ENCODE measurements around the gene MPP4. TPM values are rescaled to one million over a fixed set of nuclear protein-coding genes. Genes with fewer than 3 reads are reported as not detected.

Gene MPP4
- total and polyA plus RNA-seq, 2 of the 13 experiments (the other 11 are each of a cell fraction or from before 2014, with no cell fraction given): not detected

- in situ Hi-C loops (cut with HindIII; ENCODE audit: extremely low pct_ligation_motif_present, low pct_unique_long_range_greater_than_20kb) (no loop called here), intact Hi-C loops (cut with micrococcal nuclease; ENCODE audit: unreplicated experiment) (no loop called here)
- POLR2A ChIA-PET: no interaction called here
- Histone ChIP-seq H3K9ac (ENCODE audit: insufficient read depth, low read depth, low read length) (no peak overlapping the region), H3K36me3 (replicated peaks in 1 of 2; ENCODE audit: control insufficient read depth in 1 of 2, insufficient read depth in 2 of 2, low read length in 2 of 2) (peaks cover 4 to 31% of the 10 kb centered on the region in 2 experiments), H3K27ac (ENCODE audit: extremely low read length, insufficient read depth, low read length) (no peak overlapping the region), H3K79me2 (ENCODE audit: insufficient read depth, low read length) (no peaks in the 10 kb centered on the region), H4K20me1 (ENCODE audit: insufficient read depth, low read length) (no peaks in the 10 kb centered on the region), H3K4me2 (ENCODE audit: low read depth, low read length) (no peak overlapping the region), H3K4me1 (ENCODE audit: insufficient read depth, low read length) (no peaks in the 10 kb centered on the region), H3K9me3 (ENCODE audit: low read length) (no peaks in the 10 kb centered on the region), H3K4me3 (replicated peaks in 1 of 3; ENCODE audit: insufficient read depth in 1 of 3, low read depth in 2 of 3, low read length in 3 of 3) (no peak overlapping the region), H3K27me3 (ENCODE audit: control insufficient read depth in 1 of 2, insufficient read depth in 2 of 2, low read length in 2 of 2) (no peaks in the 10 kb centered on the region), H2AFZ (ENCODE audit: low read length) (no peak overlapping the region)
- FAIRE-seq (no peak), ATAC-seq (no peak), DNase-seq (ENCODE audit: low spot score) (no peak)
- BruUV-seq (replicated peaks): no TSS peak
- TF ChIP-seq ZNF562 (CRISPR knock-in tag; IDR thresholded peaks at IDR 0.05; ENCODE audit: borderline replicate concordance) (no peak), PRPF4 (IDR thresholded peaks at IDR 0.05; ENCODE audit: low read depth, low read length, poor library complexity, severe bottlenecking) (no peak), ZBTB49 (CRISPR knock-in tag; IDR thresholded peaks at IDR 0.05; ENCODE audit: borderline replicate concordance) (no peak), ASH2L (IDR thresholded peaks at IDR 0.05; ENCODE audit: insufficient read length, low read depth, low read length) (no peak)
- TF ChIP-seq, protein P1, sequence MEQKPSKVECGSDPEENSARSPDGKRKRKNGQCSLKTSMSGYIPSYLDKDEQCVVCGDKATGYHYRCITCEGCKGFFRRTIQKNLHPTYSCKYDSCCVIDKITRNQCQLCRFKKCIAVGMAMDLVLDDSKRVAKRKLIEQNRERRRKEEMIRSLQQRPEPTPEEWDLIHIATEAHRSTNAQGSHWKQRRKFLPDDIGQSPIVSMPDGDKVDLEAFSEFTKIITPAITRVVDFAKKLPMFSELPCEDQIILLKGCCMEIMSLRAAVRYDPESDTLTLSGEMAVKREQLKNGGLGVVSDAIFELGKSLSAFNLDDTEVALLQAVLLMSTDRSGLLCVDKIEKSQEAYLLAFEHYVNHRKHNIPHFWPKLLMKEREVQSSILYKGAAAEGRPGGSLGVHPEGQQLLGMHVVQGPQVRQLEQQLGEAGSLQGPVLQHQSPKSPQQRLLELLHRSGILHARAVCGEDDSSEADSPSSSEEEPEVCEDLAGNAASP (CRISPR knock-in tag; IDR thresholded peaks at IDR 0.05; ENCODE audit: borderline replicate concordance): no peak
- WGBS (ENCODE audit: low lambda C conversion rate): 95% methylated on average over 2 of the region's 2 CpGs
- CTCF ChIA-PET (ENCODE audit: low intra/inter-chr PET ratio, low total read pairs): no interaction called here
These were observed 69.9 kb downstream of the MPP4 start for GRCh38 chr2:201628545-201628944.
